HG02884 (cell line): ENCODE measurements around the gene SERPIND1.
"Not testable (repeated sequence)": the region's sequence is repeated elsewhere in the genome, so short reads cannot be mapped to it uniquely, and the experiment has no call there.

ENCODE experiments used
- ATAC-seq: cut with Tn5 transposase; IDR thresholded peaks from one replicate; pipeline ENCODE4 v1.9.1; 2021; ENCODE audit warnings: mild to moderate bottlenecking, moderate library complexity; ENCODE audit not compliant: unreplicated experiment

Gene SERPIND1

DNA sequence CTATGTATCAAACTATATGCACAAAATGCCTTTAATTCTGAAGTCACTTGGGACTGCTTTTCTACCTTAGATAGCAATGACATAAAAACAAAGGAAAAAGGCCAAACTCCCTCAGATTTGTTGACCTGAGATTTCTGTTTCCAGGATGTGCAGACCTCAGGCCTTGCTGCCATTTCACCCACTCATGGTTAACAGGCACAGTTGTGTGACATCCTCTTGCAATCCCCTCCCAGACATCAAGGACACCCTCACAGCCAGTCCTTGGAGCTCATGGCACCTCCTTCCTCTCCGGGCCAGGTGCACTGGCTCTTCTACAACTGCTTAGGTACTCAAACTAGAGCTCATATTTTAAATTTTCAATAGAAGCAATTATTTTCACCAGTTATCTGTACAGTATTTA lies 37.3 kb downstream of the SERPIND1 start:
- ATAC-seq, result no peak

DNA sequence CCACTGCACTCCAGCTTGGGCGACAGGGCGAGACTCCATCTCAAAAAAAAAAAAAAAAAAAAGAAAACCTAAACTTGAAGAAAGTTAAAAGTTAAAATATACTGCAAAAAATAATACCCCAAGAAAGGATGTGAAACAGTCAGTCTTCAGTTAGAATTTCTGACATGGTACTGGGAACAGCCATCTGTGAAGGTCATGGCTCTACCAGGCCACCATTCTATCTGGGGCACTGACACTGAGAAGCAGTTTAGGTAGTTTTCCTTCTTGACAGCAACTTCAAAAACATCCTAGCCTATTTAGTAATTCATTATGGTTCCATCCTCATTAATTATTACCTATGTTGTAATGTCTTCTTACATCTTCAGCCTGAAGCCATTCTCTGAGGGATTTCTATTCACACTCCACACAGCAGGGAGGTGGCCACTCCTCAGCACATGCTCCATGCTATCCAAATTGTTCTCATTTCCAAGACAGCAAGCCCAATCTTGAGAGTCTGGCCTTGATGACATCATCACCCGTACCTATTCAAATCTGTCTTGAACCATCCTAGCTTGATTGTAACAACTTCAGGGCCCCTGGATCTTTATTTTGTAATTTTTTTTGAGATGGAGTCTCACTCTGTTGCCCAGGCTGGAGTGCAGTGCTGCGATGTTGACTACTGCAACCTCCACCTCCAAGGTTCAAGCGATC lies 38.2 kb downstream of the SERPIND1 start:
- no peak for ATAC-seq

DNA sequence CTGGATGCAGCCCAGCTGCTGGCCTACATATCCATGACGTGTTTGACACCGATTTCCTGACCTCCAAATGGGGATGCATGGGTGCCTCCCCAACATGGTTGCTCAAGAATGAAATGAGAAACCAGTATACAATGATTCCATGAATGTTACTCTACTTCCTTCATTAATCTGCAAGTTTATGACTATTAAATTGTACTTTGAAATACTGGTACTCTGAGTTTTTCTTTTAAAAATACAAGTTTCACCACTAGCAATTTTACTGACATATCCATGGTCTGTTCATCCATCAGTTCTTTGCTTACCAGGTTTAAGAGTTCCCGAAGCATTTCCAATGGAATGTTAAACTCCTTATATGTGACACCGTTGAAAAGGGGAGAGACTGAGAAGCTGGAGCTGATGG lies 39.1 kb downstream of the SERPIND1 start:
- ATAC-seq, result no peak

DNA sequence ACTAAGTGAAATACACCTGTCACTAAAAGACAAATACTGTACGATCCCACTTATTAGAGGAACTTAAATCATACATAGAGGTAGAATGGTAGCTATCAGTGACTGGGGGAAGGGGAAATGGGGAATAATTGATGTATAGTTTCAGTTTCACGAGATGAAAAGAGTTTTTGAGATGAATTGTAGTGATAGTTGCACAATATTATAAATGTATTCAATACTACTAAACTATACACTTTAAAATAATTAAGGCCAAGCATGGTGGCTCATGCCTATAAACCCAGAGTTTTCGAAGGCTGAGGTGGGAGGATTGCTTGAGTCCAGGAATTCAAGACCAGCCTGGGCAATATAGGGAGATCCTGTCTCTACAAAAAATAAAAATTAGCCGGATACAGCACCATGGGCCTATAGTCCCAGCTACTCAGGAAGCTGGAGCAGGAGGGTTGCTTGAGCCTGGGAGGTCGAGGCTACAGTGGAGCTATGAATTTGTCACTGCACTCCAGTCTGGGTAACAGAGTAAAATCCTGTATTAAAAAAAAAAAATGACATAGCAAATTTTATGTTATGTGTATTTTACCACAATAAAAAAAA lies 40.4 kb downstream of the SERPIND1 start:
- no peak for ATAC-seq

DNA sequence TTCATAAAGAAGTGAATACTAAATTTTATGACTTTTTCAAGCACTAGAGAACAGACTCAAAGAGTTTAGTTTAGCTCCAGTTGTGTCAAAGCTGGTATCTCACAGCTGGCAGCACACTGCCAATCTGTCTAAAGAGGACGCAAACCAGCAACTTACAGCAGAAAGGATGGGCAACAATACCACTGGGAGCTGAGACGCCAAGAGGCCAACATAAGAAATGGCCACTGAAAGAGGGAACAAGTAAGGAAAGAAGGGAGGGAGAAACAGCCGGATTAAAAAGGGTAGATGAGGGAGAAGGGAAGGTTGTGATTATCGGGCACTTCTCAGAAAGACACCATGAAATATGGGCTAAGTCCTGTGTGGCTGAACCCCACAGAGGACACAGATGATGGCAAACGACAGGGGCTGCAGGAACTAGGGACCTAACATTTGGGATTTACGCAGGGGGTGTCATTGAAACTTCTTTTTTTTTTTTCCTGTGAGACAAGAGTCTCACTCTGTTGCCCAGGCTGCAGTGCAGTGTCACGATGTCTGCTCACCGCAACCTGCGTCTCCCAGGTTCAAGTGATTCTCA lies 41.7 kb downstream of the SERPIND1 start:
- no peak for ATAC-seq

DNA sequence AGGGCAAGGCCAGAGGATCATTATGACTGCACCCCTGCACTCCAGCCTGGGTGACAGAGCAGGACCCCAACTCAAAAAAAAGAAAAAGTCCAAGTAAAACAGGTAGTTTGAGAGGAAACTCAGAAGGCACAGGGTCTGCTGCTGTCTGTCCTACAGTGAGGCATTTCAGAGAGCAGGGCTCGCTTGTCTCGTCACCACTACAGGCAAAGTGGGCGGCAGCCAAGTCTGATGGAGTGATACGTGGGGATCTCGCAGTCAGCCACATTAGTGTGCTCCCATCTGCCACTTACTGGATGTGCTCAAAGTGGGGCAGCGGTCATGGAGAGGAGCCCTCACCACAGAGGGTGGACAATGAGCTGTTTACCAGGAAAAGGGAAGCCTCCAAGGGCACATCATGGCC lies 42.6 kb downstream of the SERPIND1 start:
- ATAC-seq, result no peak

DNA sequence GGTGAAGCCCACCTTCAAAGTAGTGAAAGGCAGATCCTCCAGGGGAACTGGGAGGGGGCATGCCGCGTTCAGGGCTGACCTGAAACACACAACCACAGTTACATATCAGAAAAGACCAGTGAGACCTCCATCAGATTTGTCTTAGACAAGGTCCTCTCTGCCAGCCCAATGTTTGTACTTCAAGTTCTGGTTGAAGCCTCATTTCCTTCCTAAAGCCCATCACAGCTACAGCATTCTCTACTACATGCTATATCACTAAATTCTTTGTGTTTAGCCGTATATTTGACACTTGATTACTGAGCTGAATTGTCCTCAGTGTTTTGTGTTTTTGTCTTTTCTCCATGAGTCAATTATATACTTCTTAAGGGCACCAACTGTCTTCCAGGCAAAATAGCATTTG lies 44.6 kb downstream of the SERPIND1 start:
- ATAC-seq, result no peak

DNA sequence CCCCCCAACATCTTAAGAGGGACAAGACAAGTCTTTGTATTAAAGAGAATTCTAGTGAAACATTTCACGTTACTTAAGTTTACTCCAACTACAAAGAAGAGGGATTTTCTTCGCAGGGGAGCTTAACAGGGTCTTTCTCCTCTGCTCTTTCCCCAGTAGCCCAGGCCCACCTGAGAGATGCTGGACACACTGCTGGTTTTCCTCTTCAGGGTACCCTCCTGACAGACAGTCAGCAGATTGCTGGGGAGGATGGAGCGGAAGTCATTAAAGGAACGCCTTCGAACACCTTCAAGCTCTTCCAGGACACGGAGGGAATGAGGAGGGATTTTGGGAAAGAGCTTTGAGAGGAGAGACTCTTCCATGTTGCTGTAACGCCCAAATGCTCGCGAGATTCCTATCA lies 45.6 kb downstream of the SERPIND1 start:
- ATAC-seq, result no peak

DNA sequence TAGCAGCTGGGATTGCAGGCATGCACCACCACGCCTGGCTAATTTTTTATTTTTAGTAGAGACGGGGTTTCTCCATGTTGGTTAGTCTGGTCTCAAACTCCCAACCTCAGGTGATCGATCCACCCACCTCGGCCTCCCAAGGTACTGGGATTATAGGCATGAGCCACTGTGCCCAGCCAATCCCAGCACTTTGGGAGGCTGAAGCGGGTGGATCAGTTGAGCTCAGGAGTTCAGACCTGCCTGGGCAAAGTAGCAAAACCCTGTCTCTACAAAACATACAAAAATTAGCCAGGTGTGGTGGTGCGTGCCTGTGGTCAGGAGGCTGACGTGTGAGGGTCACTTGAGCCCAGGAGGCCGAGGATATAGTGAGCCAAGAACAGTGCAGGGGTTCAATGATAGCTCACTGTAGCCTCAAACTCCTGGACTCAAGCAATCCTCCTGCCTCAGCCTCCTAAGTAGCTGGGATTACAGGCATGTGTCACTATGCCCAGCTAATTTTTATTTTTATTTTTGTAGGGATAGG lies 47.9 kb downstream of the SERPIND1 start:
- ATAC-seq, result not testable (repeated sequence)

DNA sequence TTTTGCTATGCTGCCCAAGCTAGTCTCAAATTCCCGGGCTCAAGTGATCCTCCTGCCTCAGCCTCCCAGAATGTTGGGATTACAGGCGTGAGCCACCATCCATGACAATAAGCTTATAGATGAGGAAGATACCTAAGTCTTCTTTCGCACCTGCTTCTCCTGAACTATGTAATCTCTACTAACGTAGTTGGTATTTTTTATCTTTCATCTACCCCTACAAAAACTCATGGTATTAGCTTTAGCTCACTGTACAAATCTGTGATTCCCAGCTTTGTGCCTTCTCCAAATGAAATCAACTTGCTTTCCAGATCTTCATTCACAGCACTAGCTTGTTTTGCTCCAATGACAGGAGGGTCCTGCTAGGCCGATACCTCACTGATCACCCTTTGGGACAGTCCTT lies 48.3 kb downstream of the SERPIND1 start:
- ATAC-seq, result no peak

DNA sequence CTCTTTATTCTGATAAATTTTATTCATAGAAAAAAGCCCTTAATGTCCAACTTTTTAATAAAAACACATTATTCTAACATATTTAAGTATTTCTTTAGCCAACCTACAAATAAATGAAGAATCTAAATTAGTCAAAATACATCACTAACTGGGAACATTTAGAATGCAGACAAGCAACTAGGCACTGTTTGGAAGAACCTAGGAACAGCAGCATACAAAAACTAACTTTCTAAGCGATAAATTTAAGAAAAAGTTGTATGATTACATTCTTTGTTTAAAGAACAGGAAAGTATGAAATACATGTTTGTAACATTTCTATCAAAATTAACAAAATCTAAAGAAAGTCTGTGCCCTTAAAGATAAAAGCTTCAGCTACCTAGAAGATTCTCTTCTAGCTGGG lies 49.4 kb downstream of the SERPIND1 start:
- ATAC-seq, result no peak

DNA sequence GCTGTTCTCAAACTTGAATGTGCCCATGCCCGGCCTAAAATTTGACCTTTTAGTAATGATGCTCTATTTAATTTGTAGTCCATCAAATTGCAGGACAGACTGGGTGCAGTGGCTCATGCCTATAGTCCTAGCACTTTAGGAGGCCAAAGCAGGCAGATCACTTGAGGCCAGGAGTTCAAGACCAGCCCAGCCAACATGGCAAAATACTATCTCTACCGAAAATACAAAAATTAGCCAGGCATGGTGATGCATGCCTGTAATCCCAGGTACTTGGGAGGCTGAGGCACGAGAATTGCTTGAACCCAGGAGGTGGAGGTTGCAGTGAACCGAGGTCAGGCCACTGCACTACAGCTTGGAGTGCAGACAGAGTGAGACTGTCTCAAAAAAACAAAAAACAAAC lies 51.3 kb downstream of the SERPIND1 start:
- not testable (repeated sequence) for ATAC-seq

DNA sequence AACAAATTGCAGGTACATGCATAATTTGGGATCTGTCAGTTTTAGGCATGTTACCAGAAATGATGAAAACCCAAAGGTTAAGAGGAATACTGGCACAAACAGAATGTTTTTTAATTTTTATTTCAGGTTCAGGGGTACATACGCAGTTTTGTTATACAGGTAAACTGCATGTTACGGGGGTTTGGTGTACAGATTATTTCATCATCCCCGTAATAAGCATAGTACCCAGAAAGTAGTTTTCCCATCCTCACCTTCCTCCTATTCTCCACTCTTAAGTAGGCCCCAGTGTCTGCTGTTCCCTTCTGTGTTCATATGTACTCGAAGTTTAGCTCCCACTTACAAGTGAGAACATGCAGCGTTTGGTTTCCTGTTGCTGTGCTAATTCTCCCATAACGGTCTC lies 51.7 kb downstream of the SERPIND1 start:
- no peak for ATAC-seq

DNA sequence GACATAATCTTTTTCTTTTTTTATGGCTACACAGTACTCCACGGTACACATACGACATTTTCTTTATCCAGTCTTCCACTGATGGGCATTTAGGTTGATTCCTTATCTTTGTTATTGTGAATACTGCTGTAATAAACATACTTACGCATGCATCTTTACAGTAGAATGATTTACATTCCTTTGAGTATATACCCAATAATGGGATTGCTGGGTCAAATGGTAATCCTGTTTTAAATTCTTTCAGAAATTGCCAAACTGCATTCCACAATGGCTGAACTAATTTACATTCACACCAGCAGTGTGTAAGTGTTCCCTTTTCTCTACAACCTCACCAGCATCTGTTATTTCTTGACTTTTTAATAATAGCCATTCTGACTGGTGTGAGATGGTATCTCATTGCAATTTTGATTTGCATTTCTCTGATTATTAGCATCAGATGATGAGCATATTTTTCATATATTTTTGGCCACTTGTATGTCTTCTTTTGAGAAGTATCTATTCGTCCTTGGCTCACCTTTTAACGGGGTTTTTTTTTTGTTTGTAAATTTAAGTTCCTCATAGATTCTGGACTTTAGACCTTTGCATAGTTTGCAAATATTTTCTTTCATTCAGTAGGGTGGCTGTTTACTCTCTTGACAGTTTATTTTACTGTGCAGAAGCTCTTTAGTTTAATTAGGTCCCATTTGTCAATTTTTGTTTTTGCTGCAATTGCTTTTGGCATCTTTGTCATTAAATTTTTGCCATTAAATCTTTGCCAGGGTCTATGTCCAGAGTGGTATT lies 52.6 kb downstream of the SERPIND1 start:
- not testable (repeated sequence) for ATAC-seq

DNA sequence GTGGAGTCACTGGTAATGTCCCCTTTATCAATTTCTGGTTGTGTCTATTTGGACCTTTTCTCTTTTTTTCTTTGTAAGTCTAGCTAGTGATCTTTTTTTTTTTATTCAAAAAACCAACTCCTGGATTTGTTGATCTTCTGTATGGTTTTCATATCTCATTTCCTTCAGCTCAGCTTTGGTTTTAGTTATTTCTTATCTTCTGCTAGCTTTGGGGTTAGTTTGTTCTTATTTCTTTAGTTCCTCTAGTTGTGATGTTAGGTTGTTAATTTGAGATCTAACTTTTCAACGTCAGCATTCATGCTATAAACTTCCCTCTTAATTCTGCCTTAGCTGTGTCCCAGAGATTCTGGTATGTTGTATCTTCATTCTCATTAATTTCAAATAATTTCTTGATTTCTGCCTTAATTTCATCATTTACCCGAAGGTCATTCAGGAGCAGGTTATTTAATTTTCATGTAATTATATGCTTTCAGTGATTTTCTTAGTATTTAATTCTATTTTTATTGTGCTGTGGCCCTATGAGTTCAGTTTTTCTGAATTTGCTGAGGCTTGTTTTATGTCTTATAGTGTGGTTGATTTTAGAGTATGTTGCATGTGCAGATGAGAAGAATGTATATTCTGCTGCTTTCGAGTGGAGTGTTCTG lies 55.7 kb downstream of the SERPIND1 start:
- no peak for ATAC-seq

DNA sequence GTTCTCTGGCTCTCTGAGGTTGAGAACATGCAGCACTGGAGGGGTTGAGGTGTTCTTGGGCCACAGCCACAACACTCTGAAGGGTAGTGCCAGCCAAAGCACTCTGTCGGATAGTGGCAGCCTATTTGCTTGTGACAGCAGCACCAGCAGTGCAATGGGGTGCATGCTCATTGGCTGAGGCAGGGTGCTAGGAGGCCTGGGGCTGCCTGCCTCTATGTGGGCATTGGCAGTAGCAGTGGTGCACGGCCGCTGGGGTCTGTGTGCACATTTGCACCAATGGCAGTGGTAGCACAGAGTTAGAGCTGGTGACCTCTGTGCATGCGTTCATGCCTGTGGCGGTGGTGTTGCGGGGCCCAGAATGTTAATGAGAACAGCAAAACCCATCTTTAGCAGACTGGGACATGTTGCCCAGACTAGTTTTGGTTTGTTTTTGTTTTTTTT lies 59.3 kb downstream of the SERPIND1 start:
- no peak for ATAC-seq

DNA sequence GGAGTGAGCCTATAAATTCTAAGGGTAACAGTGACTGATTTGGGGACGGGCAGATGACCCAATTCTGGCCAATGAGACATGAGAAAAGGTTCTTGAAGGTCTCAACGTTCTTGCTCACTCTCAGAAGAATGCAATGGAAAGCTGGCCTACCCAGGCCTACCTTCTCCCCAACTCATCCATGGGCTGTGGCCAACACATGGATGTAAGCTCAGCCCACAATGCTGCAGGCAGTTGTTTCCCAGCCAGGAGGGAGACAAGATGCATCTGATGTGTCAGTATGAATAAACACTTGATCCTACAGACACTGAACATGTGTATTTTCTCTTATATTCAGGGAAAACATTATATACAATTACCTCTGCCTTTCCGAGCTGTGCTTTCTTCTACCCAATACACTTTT lies 60.3 kb downstream of the SERPIND1 start:
- no peak for ATAC-seq

DNA sequence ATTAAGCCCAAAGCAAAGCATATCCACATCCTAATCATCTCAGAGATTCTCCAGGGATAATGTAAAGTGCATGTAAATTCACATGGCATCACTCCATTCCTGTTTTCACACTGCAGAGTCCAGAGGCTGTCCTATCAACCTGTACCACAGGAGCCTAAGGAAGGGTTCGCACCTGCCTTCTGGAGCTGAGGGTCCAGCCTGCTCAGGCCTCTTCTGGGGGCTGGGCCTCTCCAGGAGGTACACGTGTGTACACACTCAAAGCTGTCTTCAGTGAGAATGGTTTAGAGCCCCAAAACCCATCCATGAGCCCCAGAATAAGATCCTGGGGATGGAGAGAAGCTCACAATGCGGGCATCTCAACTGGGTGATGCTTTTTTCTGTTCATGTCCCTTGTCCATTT lies 60.8 kb downstream of the SERPIND1 start:
- ATAC-seq, result no peak
